Endothelial cell of umbilical vein (primary cell): Measurements from ENCODE around the gene MAGEB1. TPM values are rescaled to one million over a fixed set of nuclear protein-coding genes. Genes with fewer than 3 reads are reported as not detected.

Source experiments
- BruUV-seq: library from RNA; stranded (reverse); fragments of 400-500 nt; replicated peaks from 2 replicates; lab custom pipeline; 2021; lab: Mats Ljungman, UMichigan
- CTCF ChIA-PET: fragments of 300-600, 350-600 bp; sonication (Branson Sonifier 250); formaldehyde crosslinking; loops from one replicate; lab custom pipeline; 2021; ENCODE audit warnings: antibody characterized with exemption, inconsistent platforms; lab: Charles Lee
- POLR2A ChIA-PET: fragments of 300-600, 350-600 bp; sonication (Branson Sonifier 250); formaldehyde crosslinking; loops from one replicate; lab custom pipeline; 2021; ENCODE audit warnings: antibody characterized with exemption, inconsistent platforms; lab: Charles Lee
- DNase-seq: peaks from one replicate; pipeline ENCODE4 v3.0.0-alpha.2; 2011; ENCODE audit warnings: low read depth, low spot score
- FAIRE-seq: peaks from 2 replicates; lab custom pipeline; 2011; peaks lifted over from hg19 to GRCh38; lab: Jason Lieb, UNC
- H2AFZ ChIP-seq: 2 replicates; pipeline ENCODE4 v1.6.0; 2012; ENCODE audit warnings: low read depth, low read length, control low read depth, inconsistent platforms
- H3K27ac ChIP-seq: 2 replicates; pipeline ENCODE4 v1.5.1; 2011; ENCODE audit warnings: low read depth, mild to moderate bottlenecking, control low read depth, low read length, moderate library complexity; ENCODE audit not compliant: insufficient read depth
- H3K27me3 ChIP-seq, 2 experiments: 2 replicates each; pipeline versions ENCODE4 v1.6.0 to v1.6.1; 2011; ENCODE audit warnings: low read length in 2 of 2, mixed read lengths in 1 of 2; ENCODE audit not compliant: control insufficient read depth in 2 of 2, insufficient read depth in 2 of 2
- H3K36me3 ChIP-seq, 2 experiments: 2 replicates in 1 of 2; 3 replicates in 1 of 2; pipeline ENCODE4 v1.5.1; 2011; ENCODE audit warnings: low read length in 2 of 2, mild to moderate bottlenecking in 1 of 2, moderate library complexity in 1 of 2; ENCODE audit not compliant: control insufficient read depth in 2 of 2, insufficient read depth in 2 of 2; ENCODE audit errors: extremely low read depth in 1 of 2
- H3K4me1 ChIP-seq: 3 replicates; pipeline ENCODE4 v1.5.1; 2011; ENCODE audit warnings: mild to moderate bottlenecking, low read length; ENCODE audit not compliant: control insufficient read depth, insufficient read depth; ENCODE audit errors: extremely low read depth
- H3K4me2 ChIP-seq: 2 replicates; pipeline ENCODE4 v1.6.1; 2011; ENCODE audit warnings: low read length, control low read depth, mixed read lengths; ENCODE audit not compliant: insufficient read depth
- H3K4me3 ChIP-seq, 3 experiments: fragments of 200-600 bp in 1 of 3; sonication (generic), shearing (Covaris generic) in 1 of 3; replicated peaks in 1 of 3; 2 replicates each; pipeline ENCODE4 v1.5.1; 2011 to 2016; ENCODE audit warnings: control low read depth in 3 of 3, low read length in 3 of 3, mild to moderate bottlenecking in 2 of 3, inconsistent platforms in 1 of 3, low read depth in 1 of 3, moderate library complexity in 1 of 3; ENCODE audit not compliant: insufficient read depth in 1 of 3
- H3K79me2 ChIP-seq: 2 replicates; pipeline ENCODE4 v1.6.0; 2012; ENCODE audit warnings: low read length, inconsistent platforms; ENCODE audit not compliant: control insufficient read depth, insufficient read depth
- H3K9ac ChIP-seq: replicated peaks from 2 replicates; pipeline ENCODE3; 2011; ENCODE audit warnings: low read length, control low read depth; ENCODE audit not compliant: insufficient read depth; ENCODE audit errors: extremely low read depth
- H3K9me1 ChIP-seq: replicated peaks from 3 replicates; pipeline ENCODE4 v1.6.0; 2011; ENCODE audit warnings: mild to moderate bottlenecking, low read length; ENCODE audit not compliant: control insufficient read depth, insufficient read depth; ENCODE audit errors: extremely low read depth
- H3K9me3 ChIP-seq: replicated peaks from 2 replicates; pipeline ENCODE4 v1.5.1; 2012; ENCODE audit warnings: low read length, inconsistent platforms; ENCODE audit not compliant: control insufficient read depth, insufficient read depth
- H4K20me1 ChIP-seq: replicated peaks from 2 replicates; pipeline ENCODE3; 2011; ENCODE audit warnings: mild to moderate bottlenecking, low read length; ENCODE audit not compliant: control insufficient read depth, insufficient read depth; ENCODE audit errors: extremely low read depth
- CTCF ChIP-seq, 2 donors: IDR thresholded peaks; 1 replicate in 1 of 2; 2 replicates in 1 of 2; pipeline ENCODE4 v1.5.1; 2011; ENCODE audit warnings: low read length in 2 of 2, mild to moderate bottlenecking in 2 of 2, moderate library complexity in 2 of 2, control low read depth in 1 of 2, inconsistent platforms in 1 of 2, low read depth in 1 of 2; ENCODE audit not compliant: insufficient read depth in 1 of 2; ENCODE audit errors: extremely low read depth in 1 of 2
- EZH2 ChIP-seq: IDR thresholded peaks from 2 replicates; pipeline ENCODE4 v1.6.1; 2012; ENCODE audit warnings: borderline replicate concordance, low read depth, mild to moderate bottlenecking, moderate library complexity, low read length, inconsistent platforms; ENCODE audit not compliant: severe bottlenecking
- FOS ChIP-seq: IDR thresholded peaks from 2 replicates; pipeline ENCODE4 v1.6.1; 2011; ENCODE audit warnings: mild to moderate bottlenecking, low read length, moderate library complexity, borderline replicate concordance; ENCODE audit not compliant: insufficient read depth
- GATA2 ChIP-seq: IDR thresholded peaks from 2 replicates; pipeline ENCODE4 v1.7.0; 2011; ENCODE audit warnings: low read depth, mild to moderate bottlenecking, moderate library complexity, mixed read lengths, low read length; ENCODE audit not compliant: insufficient read length, insufficient read depth
- JUN ChIP-seq: IDR thresholded peaks from 2 replicates; pipeline ENCODE4 v1.6.1; 2011; ENCODE audit warnings: borderline replicate concordance, low read depth; ENCODE audit not compliant: insufficient read length, insufficient read depth
- MYC ChIP-seq: IDR thresholded peaks from one replicate; pipeline ENCODE4 v1.6.1; 2011; ENCODE audit warnings: mild to moderate bottlenecking, low read depth, low read length
- POLR2A ChIP-seq: IDR thresholded peaks from 2 replicates; pipeline ENCODE4 v1.6.1; 2012; ENCODE audit warnings: low read depth, mild to moderate bottlenecking, control low read depth, low read length
- POLR2AphosphoS5 ChIP-seq: IDR thresholded peaks from 2 replicates; pipeline ENCODE4 v1.6.1; 2012; ENCODE audit warnings: low read depth, mild to moderate bottlenecking, control low read depth, low read length, moderate library complexity; ENCODE audit not compliant: insufficient read depth
- dilution Hi-C: fragments of 300-500 bp; cut with MboI; formaldehyde crosslinking; loops from one replicate; pipeline ENCODE4 v1.15.0; 2019; ENCODE audit warnings: low sequenced_read_pairs; ENCODE audit not compliant: extremely low pct_ligation_motif_present
- intact Hi-C: fragments of 100-400 bp; cut with micrococcal nuclease; formaldehyde crosslinking; loops from one replicate; pipeline ENCODE4 v1.10.0; 2022
- polyA plus RNA-seq, 4 experiments: library from polyadenylated mRNA; depleted of rRNA in 3 of 4; stranded (reverse) in 3 of 4; unstranded in 1 of 4; fragments of >200 nt; gene quantifications; 2 replicates each; pipeline versions ENCODE4 v1.2.1 to v1.2.3, GENCODE V29; 2011 to 2012; ENCODE audit warnings: missing spikeins in 1 of 4
- total RNA-seq: library from RNA; stranded (reverse); gene quantifications from 2 replicates; pipeline ENCODE4 v1.2.3, GENCODE V29; 2021
- TF ChIP-seq, protein P1 (sequence below): IDR thresholded peaks from 2 replicates; pipeline ENCODE4 v1.6.1; 2011; ENCODE audit not compliant: insufficient read depth, insufficient read length

The MAGEB1 gene
- total and polyA plus RNA-seq, 2 donors (not counting 3 experiments of a cell fraction or from before 2014, with no cell fraction given): not detected

DNA sequence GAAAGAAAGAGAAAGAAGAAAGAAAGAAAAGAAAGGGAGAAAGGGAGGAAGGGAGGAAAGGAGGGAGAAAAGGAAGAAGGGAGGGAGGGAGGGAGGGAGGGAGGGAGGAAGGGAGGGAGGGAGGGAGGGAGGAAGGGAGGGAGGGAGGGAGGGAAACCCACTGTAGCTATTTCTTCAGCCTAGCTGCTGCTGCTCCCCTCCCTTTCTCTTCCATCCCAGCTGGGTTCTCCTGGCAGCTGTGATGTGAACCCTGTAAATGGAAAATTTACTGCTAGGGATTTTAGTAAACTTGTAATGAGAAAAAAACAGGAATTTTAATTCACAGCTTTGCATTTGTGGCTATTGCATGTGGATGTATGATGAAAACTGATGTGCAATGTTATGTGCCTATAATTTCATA is 54.3 kb downstream of the MAGEB1 start:
- H3K36me3 ChIP-seq: no peaks in the 10 kb centered on the region
- H3K27me3 ChIP-seq: no peaks in the 10 kb centered on the region
- DNase-seq (no peak), FAIRE-seq (no peak)
- H3K4me2 ChIP-seq: no peak overlapping the region
- dilution Hi-C loops: no loop called here
- ChIA-PET POLR2A (no interaction called here), CTCF (no interaction called here)
- H3K9ac ChIP-seq: no peak overlapping the region
- H3K9me1 ChIP-seq: no peaks in the 10 kb centered on the region
- H2AFZ ChIP-seq: no peak overlapping the region
- H3K4me3 ChIP-seq: no peak overlapping the region
- BruUV-seq: no TSS peak
- no peaks in the 10 kb centered on the region for H3K79me2 ChIP-seq
- intact Hi-C loops: no loop called here
- H3K27ac ChIP-seq: no peak overlapping the region
- no peaks in the 10 kb centered on the region for H3K4me1 ChIP-seq
- H3K9me3 ChIP-seq: no peaks in the 10 kb centered on the region
- TF ChIP-seq JUN: no peak
- no peak for TF ChIP-seq CTCF (IDR thresholded peaks at IDR 0.05; ENCODE audit: extremely low read depth in 1 of 2, insufficient read depth in 1 of 2, low read depth in 1 of 2, low read length in 2 of 2)
- TF ChIP-seq, protein P1, sequence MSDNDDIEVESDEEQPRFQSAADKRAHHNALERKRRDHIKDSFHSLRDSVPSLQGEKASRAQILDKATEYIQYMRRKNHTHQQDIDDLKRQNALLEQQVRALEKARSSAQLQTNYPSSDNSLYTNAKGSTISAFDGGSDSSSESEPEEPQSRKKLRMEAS: no peak
- TF ChIP-seq MYC: no peak
- no peak for TF ChIP-seq POLR2AphosphoS5
- no peak for TF ChIP-seq EZH2
- TF ChIP-seq FOS: no peak
- no peak for TF ChIP-seq GATA2
- TF ChIP-seq POLR2A: no peak
- H4K20me1 ChIP-seq: no peaks in the 10 kb centered on the region

Other genes starting within 250 kb of the MAGEB1 start
- gene MAGEB2, start 31.6 kb upstream of the MAGEB1 start, total RNA-seq: not detected in 2 replicates
- gene MAGEB2, start 31.6 kb upstream of the MAGEB1 start, polyA plus RNA-seq: not detected in 2 replicates
- not detected in 2 replicates for gene MAGEB3, start 16.5 kb upstream of the MAGEB1 start, total RNA-seq
- gene MAGEB3, start 16.5 kb upstream of the MAGEB1 start, polyA plus RNA-seq: not detected in 2 replicates
- not detected in 2 replicates for gene MAGEB4, start 5.1 kb upstream of the MAGEB1 start, total RNA-seq
- gene MAGEB4, start 5.1 kb upstream of the MAGEB1 start, polyA plus RNA-seq: not detected in 2 replicates
- not detected in 2 replicates for gene NR0B1, start 62.2 kb downstream of the MAGEB1 start, total RNA-seq
- gene NR0B1, start 62.2 kb downstream of the MAGEB1 start, polyA plus RNA-seq: not detected in 2 replicates